Liver (tissue), 10 donors: ENCODE measurements around the gene ICAM1. TPM values are rescaled to one million over a fixed set of nuclear protein-coding genes. Genes with fewer than 3 reads are reported as not detected.
A peak's percentile ranks its signal among the peaks of the same experiment; 100 is the strongest.

ENCODE experiments used
- DNase-seq: peaks from one replicate; pipeline ENCODE4 v3.0.0-alpha.2; 2017; ENCODE audit warnings: low spot score
- H3K27ac ChIP-seq, 2 donors: one replicate each; pipeline ENCODE4 v1.7.0; 2013; ENCODE audit warnings: inconsistent platforms in 2 of 2, low read length in 2 of 2, control low read depth in 1 of 2, low read depth in 1 of 2, mild to moderate bottlenecking in 1 of 2
- H3K27me3 ChIP-seq, 4 donors: one replicate each; pipeline versions ENCODE4 v1.6.1 to v1.7.0; 2013; ENCODE audit warnings: low read length in 3 of 4, inconsistent platforms in 1 of 4, mild to moderate bottlenecking in 1 of 4, moderate library complexity in 1 of 4; ENCODE audit not compliant: control insufficient read depth in 4 of 4, insufficient read depth in 4 of 4
- H3K36me3 ChIP-seq, 4 donors: one replicate each; pipeline versions ENCODE4 v1.6.1 to v1.7.0; 2013; ENCODE audit warnings: low read length in 3 of 4, mild to moderate bottlenecking in 3 of 4, low read depth in 1 of 4, moderate library complexity in 1 of 4; ENCODE audit not compliant: control insufficient read depth in 4 of 4, insufficient read depth in 3 of 4
- H3K4me1 ChIP-seq, 4 donors: one replicate each; pipeline versions ENCODE4 v1.6.1 to v1.7.0; 2013; ENCODE audit warnings: low read length in 3 of 4, mild to moderate bottlenecking in 3 of 4, moderate library complexity in 1 of 4; ENCODE audit not compliant: control insufficient read depth in 4 of 4, insufficient read depth in 4 of 4
- H3K4me3 ChIP-seq, 3 donors: one replicate each; pipeline versions ENCODE4 v1.6.1 to v1.7.0; 2013; ENCODE audit warnings: low read length in 3 of 3, control low read depth in 1 of 3, low read depth in 1 of 3, mild to moderate bottlenecking in 1 of 3
- H3K9ac ChIP-seq, 2 donors: one replicate each; pipeline ENCODE4 v1.7.0; 2013; ENCODE audit warnings: low read length in 2 of 2, mild to moderate bottlenecking in 2 of 2, moderate library complexity in 2 of 2, control low read depth in 1 of 2, low read depth in 1 of 2
- H3K9me3 ChIP-seq, 4 donors: one replicate each; pipeline versions ENCODE4 v1.6.1 to v1.7.0; 2013; ENCODE audit warnings: low read length in 3 of 4; ENCODE audit not compliant: control insufficient read depth in 4 of 4
- EGR1 ChIP-seq, 2 donors: IDR thresholded peaks; 2 replicates each; pipeline ENCODE4 v1.6.1; 2016 to 2018; ENCODE audit warnings: antibody characterized with exemption in 2 of 2, low read depth in 2 of 2
- GABPA ChIP-seq, 2 donors: IDR thresholded peaks in 1 of 2; conservative IDR thresholded peaks in 1 of 2; 2 replicates each; pipeline ENCODE4 v1.6.1; 2016; ENCODE audit warnings: antibody characterized with exemption in 2 of 2, mild to moderate bottlenecking in 1 of 2, moderate library complexity in 1 of 2
- RAD21 ChIP-seq, 2 donors: IDR thresholded peaks; 2 replicates each; pipeline ENCODE4 v1.6.1; 2016; ENCODE audit warnings: antibody characterized with exemption in 2 of 2, mild to moderate bottlenecking in 2 of 2
- RXRA ChIP-seq, 2 donors: IDR thresholded peaks; 2 replicates each; pipeline ENCODE4 v1.6.1; 2017 to 2018; ENCODE audit warnings: antibody characterized with exemption in 2 of 2, mild to moderate bottlenecking in 1 of 2
- SP1 ChIP-seq: IDR thresholded peaks from 2 replicates; pipeline ENCODE4 v1.6.1; 2018; ENCODE audit warnings: antibody characterized with exemption, mild to moderate bottlenecking
- TAF1 ChIP-seq: conservative IDR thresholded peaks from 2 replicates; pipeline ENCODE4 v1.6.1; 2016; ENCODE audit warnings: antibody characterized with exemption, mild to moderate bottlenecking
- WGBS: extraction: QIAGEN DNeasy Blood & Tissue Kit; methylation state at CpG from one replicate; pipeline ENCODE4 v1.1.7; 2013; 5-methylcytosine and 5-hydroxymethylcytosine counted together
- polyA plus RNA-seq, 2 donors: library from polyadenylated mRNA; stranded (reverse) in 1 of 2; unstranded in 1 of 2; fragments of 200-250 nt in 1 of 2; fragments of >200 nt in 1 of 2; fragmentation: Nextera tagmentation in 1 of 2; extraction: Ambion mirVana in 1 of 2; gene quantifications; one replicate each; pipeline versions ENCODE4 v1.2.1 to v1.2.3, GENCODE V29; 2013 to 2015
- small RNA-seq: library from RNA; depleted of rRNA; stranded (forward); fragments of <200 nt; gene quantifications from one replicate; pipeline ENCODE3, GENCODE V24; 2014
- total RNA-seq, 2 donors: library from RNA; depleted of rRNA; stranded (reverse); fragments of >200 nt; gene quantifications; one replicate each; pipeline ENCODE4 v1.2.3, GENCODE V29; 2014
- TF ChIP-seq, protein P1 (sequence below): IDR thresholded peaks from 2 replicates; pipeline ENCODE4 v1.6.1; 2016; ENCODE audit warnings: antibody characterized with exemption
- TF ChIP-seq, protein P2 (sequence below): IDR thresholded peaks from 2 replicates; pipeline ENCODE4 v1.6.1; 2016; ENCODE audit warnings: antibody characterized with exemption
- TF ChIP-seq, protein P3 (sequence below): fragments of 150-350 bp; IDR thresholded peaks from 2 replicates; pipeline ENCODE4 v1.5.1; 2017; ENCODE audit warnings: improper control_type of control experiment, low read depth, low read length; ENCODE audit not compliant: missing input control
- donor health status: healthy.
- donor health status: healthy.
- donor health status: healthy.
- donor health status: healthy.
- donor health status: healthy.

ICAM1 gene
- total and polyA plus RNA-seq, 4 donors = 7.8 to 26.3 (median 19.8) TPM

DNA sequence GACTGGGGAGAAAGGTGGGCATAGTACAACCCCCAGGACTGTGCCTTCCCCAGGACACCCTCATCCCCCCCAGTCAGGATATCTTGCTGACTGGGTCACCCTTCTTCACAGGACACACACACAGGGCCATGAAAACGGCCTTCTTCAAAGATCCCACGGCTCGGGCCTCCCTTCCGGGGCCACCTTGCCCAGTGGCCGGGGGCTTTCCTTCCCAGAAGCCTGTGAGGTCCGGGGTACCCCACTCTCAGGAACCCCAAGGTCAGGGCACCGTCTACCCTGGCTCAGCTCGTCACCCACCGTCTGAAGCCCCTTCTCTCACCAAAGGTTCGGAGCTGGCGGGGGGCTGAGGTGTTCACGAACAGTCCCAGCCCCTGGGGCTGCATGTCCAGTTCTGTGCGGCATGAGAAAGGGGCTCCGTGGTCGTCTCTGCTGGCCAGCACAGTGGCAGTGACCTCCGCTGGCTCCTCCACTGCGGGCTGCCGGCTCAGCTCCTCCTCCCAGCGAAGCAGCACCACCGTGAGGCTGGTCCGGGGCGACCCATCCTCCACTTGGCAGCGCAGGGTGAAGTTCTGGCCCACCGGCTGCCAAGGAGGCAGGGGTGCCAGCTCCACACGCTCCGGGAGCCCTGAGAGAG, 64.5 kb downstream of the ICAM1 start:
- no peaks in the 10 kb centered on the region for H3K9me3 ChIP-seq
- no peaks in the 10 kb centered on the region for H3K27me3 ChIP-seq
- 29% methylated on average over 26 of the region's 26 CpGs for WGBS
- TF ChIP-seq GABPA (IDR thresholded peaks at IDR 0.05 in 1 of 2, conservative IDR thresholded peaks at IDR 0.05 in 1 of 2) (no peak), TAF1 (peak; percentile 30), RXRA (IDR thresholded peaks at IDR 0.05) (peak; percentile 11 to 44), EGR1 (IDR thresholded peaks at IDR 0.05; ENCODE audit: low read depth in 2 of 2) (no peak), SP1 (peak; percentile 32), RAD21 (IDR thresholded peaks at IDR 0.05) (peak in 1 of 2 donors; percentile 43)
- TF ChIP-seq, protein P1, sequence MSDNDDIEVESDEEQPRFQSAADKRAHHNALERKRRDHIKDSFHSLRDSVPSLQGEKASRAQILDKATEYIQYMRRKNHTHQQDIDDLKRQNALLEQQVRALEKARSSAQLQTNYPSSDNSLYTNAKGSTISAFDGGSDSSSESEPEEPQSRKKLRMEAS = no peak
- TF ChIP-seq, protein P2, sequence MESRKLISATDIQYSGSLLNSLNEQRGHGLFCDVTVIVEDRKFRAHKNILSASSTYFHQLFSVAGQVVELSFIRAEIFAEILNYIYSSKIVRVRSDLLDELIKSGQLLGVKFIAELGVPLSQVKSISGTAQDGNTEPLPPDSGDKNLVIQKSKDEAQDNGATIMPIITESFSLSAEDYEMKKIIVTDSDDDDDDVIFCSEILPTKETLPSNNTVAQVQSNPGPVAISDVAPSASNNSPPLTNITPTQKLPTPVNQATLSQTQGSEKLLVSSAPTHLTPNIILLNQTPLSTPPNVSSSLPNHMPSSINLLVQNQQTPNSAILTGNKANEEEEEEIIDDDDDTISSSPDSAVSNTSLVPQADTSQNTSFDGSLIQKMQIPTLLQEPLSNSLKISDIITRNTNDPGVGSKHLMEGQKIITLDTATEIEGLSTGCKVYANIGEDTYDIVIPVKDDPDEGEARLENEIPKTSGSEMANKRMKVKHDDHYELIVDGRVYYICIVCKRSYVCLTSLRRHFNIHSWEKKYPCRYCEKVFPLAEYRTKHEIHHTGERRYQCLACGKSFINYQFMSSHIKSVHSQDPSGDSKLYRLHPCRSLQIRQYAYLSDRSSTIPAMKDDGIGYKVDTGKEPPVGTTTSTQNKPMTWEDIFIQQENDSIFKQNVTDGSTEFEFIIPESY = no peak
- TF ChIP-seq, protein P3, sequence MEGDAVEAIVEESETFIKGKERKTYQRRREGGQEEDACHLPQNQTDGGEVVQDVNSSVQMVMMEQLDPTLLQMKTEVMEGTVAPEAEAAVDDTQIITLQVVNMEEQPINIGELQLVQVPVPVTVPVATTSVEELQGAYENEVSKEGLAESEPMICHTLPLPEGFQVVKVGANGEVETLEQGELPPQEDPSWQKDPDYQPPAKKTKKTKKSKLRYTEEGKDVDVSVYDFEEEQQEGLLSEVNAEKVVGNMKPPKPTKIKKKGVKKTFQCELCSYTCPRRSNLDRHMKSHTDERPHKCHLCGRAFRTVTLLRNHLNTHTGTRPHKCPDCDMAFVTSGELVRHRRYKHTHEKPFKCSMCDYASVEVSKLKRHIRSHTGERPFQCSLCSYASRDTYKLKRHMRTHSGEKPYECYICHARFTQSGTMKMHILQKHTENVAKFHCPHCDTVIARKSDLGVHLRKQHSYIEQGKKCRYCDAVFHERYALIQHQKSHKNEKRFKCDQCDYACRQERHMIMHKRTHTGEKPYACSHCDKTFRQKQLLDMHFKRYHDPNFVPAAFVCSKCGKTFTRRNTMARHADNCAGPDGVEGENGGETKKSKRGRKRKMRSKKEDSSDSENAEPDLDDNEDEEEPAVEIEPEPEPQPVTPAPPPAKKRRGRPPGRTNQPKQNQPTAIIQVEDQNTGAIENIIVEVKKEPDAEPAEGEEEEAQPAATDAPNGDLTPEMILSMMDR = no peak
- DNase-seq = no peak
- peak overlapping the region; percentile 73 to 95 for H3K27ac ChIP-seq
- peaks cover 0 to under 1% (median 0%) of the 10 kb centered on the region in 4 donors for H3K36me3 ChIP-seq
- peaks cover 10 to 50% (median 33%) of the 10 kb centered on the region in 4 donors for H3K4me1 ChIP-seq
- H3K9ac ChIP-seq = peak overlapping the region; percentile 45 to 57
- H3K4me3 ChIP-seq = peak overlapping the region; percentile 30 to 61 (median 56)

Small RNA genes lying within 50 kb of the gene (small RNA-seq; reads per million reads assigned to genes)
- gene AC011511.1 (not detected), gene AC011511.4 (not detected), gene MIR4322 (not detected)

Other genes starting within 250 kb of the ICAM1 start
- gene SHFL, start 184.8 kb upstream of the ICAM1 start, total RNA-seq = 10 to 100 TPM; 13.1 to 87.5 TPM
- gene SHFL, start 184.8 kb upstream of the ICAM1 start, polyA plus RNA-seq = 100 to 1,000 TPM in 1 of 2 donors, 10 to 100 TPM in 1; 82.0 to 104 TPM
- 10 to 100 TPM in 1 of 2 donors, 1 to 10 TPM in 1; 7.8 to 10.5 TPM for gene ANGPTL6, start 168.4 kb upstream of the ICAM1 start, total RNA-seq
- gene ANGPTL6, start 168.4 kb upstream of the ICAM1 start, polyA plus RNA-seq = 10 to 100 TPM in 1 of 2 donors, 1 to 10 TPM in 1; 5.5 to 13.5 TPM
- 10 to 100 TPM; 10.4 to 18.1 TPM for gene PPAN, start 164.8 kb upstream of the ICAM1 start, total RNA-seq
- 10 to 100 TPM; 10.1 to 20.7 TPM for gene PPAN, start 164.8 kb upstream of the ICAM1 start, polyA plus RNA-seq
- 1 to 10 TPM; 3.2 to 4.1 TPM for gene P2RY11, start 159.4 kb upstream of the ICAM1 start, total RNA-seq
- 1 to 10 TPM in 1 of 2 donors, under 1 TPM in 1; 0.68 to 5.3 TPM for gene P2RY11, start 159.4 kb upstream of the ICAM1 start, polyA plus RNA-seq
- gene EIF3G, start 151.2 kb upstream of the ICAM1 start, total RNA-seq = 10 to 100 TPM; 86.2 to 96.3 TPM
- gene EIF3G, start 151.2 kb upstream of the ICAM1 start, polyA plus RNA-seq = 10 to 100 TPM; 71.0 to 84.4 TPM
- gene DNMT1, start 76.2 kb upstream of the ICAM1 start, total RNA-seq = 10 to 100 TPM; 19.7 to 47.1 TPM
- 10 to 100 TPM in 1 of 2 donors, 1 to 10 TPM in 1; 8.7 to 20.3 TPM for gene DNMT1, start 76.2 kb upstream of the ICAM1 start, polyA plus RNA-seq
- gene S1PR2, start 39.8 kb upstream of the ICAM1 start, total RNA-seq = 1 to 10 TPM; 2.6 to 4.8 TPM
- gene S1PR2, start 39.8 kb upstream of the ICAM1 start, polyA plus RNA-seq = 1 to 10 TPM; 1.2 to 4.0 TPM
- gene MRPL4, start 18.9 kb upstream of the ICAM1 start, total RNA-seq = 10 to 100 TPM; 21.5 to 23.4 TPM
- 10 to 100 TPM; 44.0 to 74.8 TPM for gene MRPL4, start 18.9 kb upstream of the ICAM1 start, polyA plus RNA-seq
- gene ICAM4, start 15.8 kb downstream of the ICAM1 start, total RNA-seq = 10 to 100 TPM in 1 of 2 donors, under 1 TPM in 1; 0.33 to 74.1 TPM
- under 1 TPM in 1 of 2 donors, not detected in 1; 0.05 TPM for gene ICAM4, start 15.8 kb downstream of the ICAM1 start, polyA plus RNA-seq
- 1 to 10 TPM; 1.0 to 2.5 TPM for gene ICAM5, start 18.8 kb downstream of the ICAM1 start, total RNA-seq
- gene ICAM5, start 18.8 kb downstream of the ICAM1 start, polyA plus RNA-seq = under 1 TPM in 1 of 2 donors, not detected in 1; 0.02 TPM
- gene ZGLP1, start 38.7 kb downstream of the ICAM1 start, total RNA-seq = under 1 TPM; 0.61 to 0.75 TPM
- 1 to 10 TPM in 1 of 2 donors, under 1 TPM in 1; 0.89 to 1.2 TPM for gene ZGLP1, start 38.7 kb downstream of the ICAM1 start, polyA plus RNA-seq
- gene FDX2, start 44.9 kb downstream of the ICAM1 start, total RNA-seq = 1 to 10 TPM; 5.8 to 5.9 TPM
- gene FDX2, start 44.9 kb downstream of the ICAM1 start, polyA plus RNA-seq = 10 to 100 TPM; 14.1 to 18.7 TPM
- 10 to 100 TPM in 1 of 2 donors, 1 to 10 TPM in 1; 6.4 to 13.6 TPM for gene RAVER1, start 62.4 kb downstream of the ICAM1 start, total RNA-seq
- 1 to 10 TPM; 2.1 to 5.9 TPM for gene RAVER1, start 62.4 kb downstream of the ICAM1 start, polyA plus RNA-seq
- 10 to 100 TPM; 15.9 to 18.1 TPM for gene ICAM3, start 68.5 kb downstream of the ICAM1 start, total RNA-seq
- 10 to 100 TPM; 24.0 to 62.8 TPM for gene ICAM3, start 68.5 kb downstream of the ICAM1 start, polyA plus RNA-seq
- 10 to 100 TPM; 59.2 to 60.0 TPM for gene TYK2, start 109.5 kb downstream of the ICAM1 start, total RNA-seq
- 10 to 100 TPM; 47.9 to 63.1 TPM for gene TYK2, start 109.5 kb downstream of the ICAM1 start, polyA plus RNA-seq
- 10 to 100 TPM; 46.0 to 52.3 TPM for gene CDC37, start 132.4 kb downstream of the ICAM1 start, total RNA-seq
- 10 to 100 TPM; 61.2 to 69.9 TPM for gene CDC37, start 132.4 kb downstream of the ICAM1 start, polyA plus RNA-seq
- gene PDE4A, start 149.4 kb downstream of the ICAM1 start, total RNA-seq = 1 to 10 TPM; 1.1 to 2.3 TPM
- gene PDE4A, start 149.4 kb downstream of the ICAM1 start, polyA plus RNA-seq = 1 to 10 TPM in 1 of 2 donors, under 1 TPM in 1; 0.90 to 1.5 TPM
- 10 to 100 TPM; 45.4 to 62.3 TPM for gene KEAP1, start 232.2 kb downstream of the ICAM1 start, total RNA-seq
- gene KEAP1, start 232.2 kb downstream of the ICAM1 start, polyA plus RNA-seq = 10 to 100 TPM; 44.3 to 50.6 TPM
- under 1 TPM; 0.17 to 0.56 TPM for gene S1PR5, start 246.3 kb downstream of the ICAM1 start, total RNA-seq
- gene S1PR5, start 246.3 kb downstream of the ICAM1 start, polyA plus RNA-seq = under 1 TPM; 0.32 to 0.36 TPM